IMR-90 (cell line): ENCODE results near the gene YAF2. TPM values are rescaled to one million over a fixed set of nuclear protein-coding genes. Genes with fewer than 3 reads are reported as not detected.

ENCODE experiments used
- ATAC-seq: fragments of 200-7000 bp; cut with Tn5 transposase; 2 replicates; pipeline ENCODE4 v1.9.1; 2020; ENCODE audit warnings: low read depth, mild to moderate bottlenecking, moderate library complexity
- BruUV-seq: library from RNA; stranded (reverse); fragments of 400-500 nt; replicated peaks from 2 replicates; lab custom pipeline; 2021; lab: Mats Ljungman, UMichigan
- CTCF ChIA-PET: fragments of 300-600 bp; formaldehyde crosslinking; extraction: SDS; loops from one replicate; lab custom pipeline; 2021; ENCODE audit warnings: antibody characterized with exemption; lab: Yijun Ruan, JAX
- POLR2A ChIA-PET: fragments of 300-600 bp; sonication (Branson Sonifier 250); formaldehyde crosslinking; loops from one replicate; lab custom pipeline; 2022; ENCODE audit warnings: antibody characterized with exemption; ENCODE audit not compliant: unreplicated experiment; lab: Charles Lee
- DNase-seq: peaks from one replicate; pipeline ENCODE4 v3.0.0; 2013
- H2AFZ ChIP-seq: replicated peaks from 2 replicates; pipeline ENCODE3; 2013; ENCODE audit warnings: low read length, mild to moderate bottlenecking; ENCODE audit not compliant: poor library complexity
- H2AK5ac ChIP-seq: 2 replicates; pipeline ENCODE4 v1.6.1; 2013; ENCODE audit warnings: low read depth, low read length, inconsistent platforms
- H2AK9ac ChIP-seq: replicated peaks from 2 replicates; pipeline ENCODE3; 2013; ENCODE audit warnings: mild to moderate bottlenecking, low read depth, low read length, moderate library complexity; ENCODE audit not compliant: poor library complexity
- H2BK120ac ChIP-seq: 2 replicates; pipeline ENCODE4 v1.6.1; 2013; ENCODE audit warnings: low read depth, low read length, inconsistent platforms
- H2BK15ac ChIP-seq: 3 replicates; pipeline ENCODE4 v1.6.1; 2013; ENCODE audit warnings: low read depth, low read length, inconsistent platforms
- H2BK20ac ChIP-seq: 2 replicates; pipeline ENCODE4 v1.6.1; 2013; ENCODE audit warnings: low read depth, mild to moderate bottlenecking, inconsistent platforms, low read length, moderate library complexity
- H2BK5ac ChIP-seq: 2 replicates; pipeline ENCODE4 v1.6.1; 2013; ENCODE audit warnings: mild to moderate bottlenecking, low read depth, low read length, inconsistent platforms; ENCODE audit not compliant: poor library complexity, severe bottlenecking
- H3K14ac ChIP-seq: replicated peaks from 2 replicates; pipeline ENCODE4 v1.6.1; 2013; ENCODE audit warnings: low read depth, low read length, inconsistent platforms
- H3K18ac ChIP-seq: 2 replicates; pipeline ENCODE4 v1.6.1; 2013; ENCODE audit warnings: low read depth, low read length, control low read depth
- H3K23ac ChIP-seq: 2 replicates; pipeline ENCODE4 v1.6.1; 2013; ENCODE audit warnings: low read depth, low read length, inconsistent platforms
- H3K27ac ChIP-seq: 2 replicates; pipeline ENCODE4 v1.5.1; 2013; ENCODE audit warnings: mild to moderate bottlenecking, control low read depth, low read length; ENCODE audit not compliant: insufficient read depth
- H3K27me3 ChIP-seq: 2 replicates; pipeline ENCODE4 v1.6.1; 2013; ENCODE audit warnings: low read length; ENCODE audit not compliant: control insufficient read depth, insufficient read depth
- H3K36me3 ChIP-seq: 2 replicates; pipeline ENCODE4 v1.6.1; 2013; ENCODE audit warnings: low read length, mixed read lengths; ENCODE audit not compliant: control insufficient read depth, insufficient read depth
- H3K4ac ChIP-seq: 2 replicates; pipeline ENCODE4 v1.6.1; 2013; ENCODE audit warnings: low read depth, low read length, inconsistent platforms
- H3K4me1 ChIP-seq: 2 replicates; pipeline ENCODE4 v1.6.1; 2013; ENCODE audit warnings: low read length, mixed read lengths; ENCODE audit not compliant: control insufficient read depth, insufficient read depth
- H3K4me2 ChIP-seq: 2 replicates; pipeline ENCODE4 v1.6.1; 2013; ENCODE audit warnings: low read depth, mild to moderate bottlenecking, control low read depth, low read length, moderate library complexity
- H3K4me3 ChIP-seq: 2 replicates; pipeline ENCODE4 v1.5.1; 2013; ENCODE audit warnings: low read depth, mild to moderate bottlenecking, control low read depth, low read length, moderate library complexity; ENCODE audit not compliant: insufficient read depth
- H3K56ac ChIP-seq: 2 replicates; pipeline ENCODE4 v1.6.1; 2013; ENCODE audit warnings: low read length, inconsistent platforms; ENCODE audit not compliant: insufficient read depth; ENCODE audit errors: extremely low read depth
- H3K79me1 ChIP-seq, 2 experiments: 2 replicates each; pipeline ENCODE4 v1.6.1; 2013; ENCODE audit warnings: low read length in 2 of 2, inconsistent platforms in 1 of 2, low read depth in 1 of 2
- H3K9ac ChIP-seq: 2 replicates; pipeline ENCODE4 v1.6.1; 2013; ENCODE audit warnings: low read depth, low read length, control low read depth
- H3K9me1 ChIP-seq: 2 replicates; pipeline ENCODE4 v1.6.1; 2013; ENCODE audit warnings: low read length, inconsistent platforms; ENCODE audit not compliant: insufficient read depth
- H3K9me3 ChIP-seq: 2 replicates; pipeline ENCODE4 v1.6.1; 2013; ENCODE audit warnings: low read length; ENCODE audit not compliant: control insufficient read depth, insufficient read depth
- H4K20me1 ChIP-seq: 2 replicates; pipeline ENCODE4 v1.6.1; 2013; ENCODE audit warnings: low read length, inconsistent platforms; ENCODE audit not compliant: insufficient read depth
- H4K5ac ChIP-seq: 2 replicates; pipeline ENCODE4 v1.6.1; 2013; ENCODE audit warnings: mild to moderate bottlenecking, low read depth, low read length, control low read depth
- H4K8ac ChIP-seq, 2 experiments: 2 replicates each; pipeline ENCODE4 v1.6.1; 2013; ENCODE audit warnings: low read depth in 2 of 2, low read length in 2 of 2, control low read depth in 1 of 2, inconsistent platforms in 1 of 2
- H4K91ac ChIP-seq: 2 replicates; pipeline ENCODE4 v1.6.1; 2013; ENCODE audit warnings: low read depth, low read length, inconsistent platforms; ENCODE audit not compliant: insufficient read depth
- BHLHE40 ChIP-seq: fragments of 150-350 bp; IDR thresholded peaks from 2 replicates; pipeline ENCODE4 v1.6.1; 2016; ENCODE audit warnings: mild to moderate bottlenecking, low read depth, low read length
- MAFK ChIP-seq: IDR thresholded peaks from 2 replicates; pipeline ENCODE4 v1.6.1; 2012; ENCODE audit warnings: low read depth, low read length, improper control_type of control experiment
- WGBS, 2 experiments: methylation state at CpG; one replicate each; pipeline versions ENCODE4 v1.1.5 to v1.1.7; 2013; ENCODE audit warnings: missing lambda C conversion rate in 2 of 2; ENCODE audit not compliant: insufficient read length in 1 of 2; ENCODE audit errors: extremely low coverage in 2 of 2; 5-methylcytosine and 5-hydroxymethylcytosine counted together
- dilution Hi-C: fragments of 300-500 bp; cut with HindIII; formaldehyde crosslinking; loops from one replicate; pipeline ENCODE4 v1.14.3; 2018; ENCODE audit warnings: low sequenced_read_pairs; ENCODE audit not compliant: unreplicated experiment
- in situ Hi-C: fragments of 300-500 bp; cut with MboI; formaldehyde crosslinking; loops from 3 replicates; pipeline ENCODE4 v1.14.3; 2019; ENCODE audit warnings: low sequenced_read_pairs, inconsistent platforms, mixed read lengths
- intact Hi-C: fragments of 100-400 bp; cut with micrococcal nuclease; formaldehyde crosslinking; loops from 2 replicates; pipeline ENCODE4 v1.10.0; 2022
- polyA plus RNA-seq, 3 experiments: library from polyadenylated mRNA; depleted of rRNA; stranded (reverse); fragments of >200 nt; gene quantifications; 2 replicates each; pipeline ENCODE4 v1.2.3, GENCODE V29; 2012; ENCODE audit warnings: low replicate concordance in 1 of 3
- total RNA-seq: library from RNA; depleted of rRNA; stranded (reverse); fragments of >200 nt; gene quantifications from 2 replicates; pipeline ENCODE4 v1.2.3, GENCODE V29; 2012

The YAF2 gene
- total and polyA plus RNA-seq, 2 of the 4 experiments (the other 2 are of a cell fraction), result 7.9 to 14.2 TPM

- H2AK5ac ChIP-seq, result no peak overlapping the region
- ATAC-seq, result no peak
- no peak overlapping the region for H3K4me3 ChIP-seq
- no peak overlapping the region for H3K56ac ChIP-seq
- dilution Hi-C loops, result no loop called here
- no peak for TF ChIP-seq BHLHE40
- TF ChIP-seq MAFK, result no peak
- intact Hi-C loops, result no loop called here
- H2BK15ac ChIP-seq, result no peak overlapping the region
- no TSS peak for BruUV-seq
- no CpG with 5 or more reads among the region's 2 CpGs for WGBS, 2 experiments
- H3K23ac ChIP-seq, result no peak overlapping the region
- H3K14ac ChIP-seq, result no peak overlapping the region
- H3K9me3 ChIP-seq, result no peaks in the 10 kb centered on the region
- peaks cover 3% of the 10 kb centered on the region; the same call in 1 of the 2 replicates for H3K9me1 ChIP-seq
- CTCF ChIA-PET, result interaction anchor here (0.7 kb wide), 1 partner anchor 1073 kb away, joined by 3 read pairs; no protein-coding TSS in a partner anchor
- H3K4me1 ChIP-seq, result no peaks in the 10 kb centered on the region
- no peak overlapping the region for H3K9ac ChIP-seq
- no peaks in the 10 kb centered on the region for H3K27me3 ChIP-seq
- peaks cover 5% of the 10 kb centered on the region for H4K20me1 ChIP-seq
- peaks cover 6 to 18% of the 10 kb centered on the region in 2 experiments for H3K79me1 ChIP-seq
- no peak overlapping the region for H3K27ac ChIP-seq
- no peak overlapping the region for H2BK20ac ChIP-seq
- H3K4me2 ChIP-seq, result no peak overlapping the region
- POLR2A ChIA-PET, result no interaction called here
- H2AK9ac ChIP-seq, result no peak overlapping the region
- H4K5ac ChIP-seq, result no peak overlapping the region
- no peak for DNase-seq
- H3K18ac ChIP-seq, result no peak overlapping the region
- H2BK120ac ChIP-seq, result no peak overlapping the region
- no peak overlapping the region for H2BK5ac ChIP-seq
- no peak overlapping the region for H3K4ac ChIP-seq
- in situ Hi-C loops, result no loop called here
- H4K91ac ChIP-seq, result no peak overlapping the region
- no peak overlapping the region for H4K8ac ChIP-seq
- H2AFZ ChIP-seq, result no peak overlapping the region
- H3K36me3 ChIP-seq, result 0 out of 2 replicates have a peak, but pooled peaks cover 4% of the 10 kb centered on the region
These were observed 29.5 kb downstream of the YAF2 start for GRCh38 chr12:42208574-42208973.
